Measurements from ENCODE around the gene ARHGEF40.

Gene ARHGEF40

DNA sequence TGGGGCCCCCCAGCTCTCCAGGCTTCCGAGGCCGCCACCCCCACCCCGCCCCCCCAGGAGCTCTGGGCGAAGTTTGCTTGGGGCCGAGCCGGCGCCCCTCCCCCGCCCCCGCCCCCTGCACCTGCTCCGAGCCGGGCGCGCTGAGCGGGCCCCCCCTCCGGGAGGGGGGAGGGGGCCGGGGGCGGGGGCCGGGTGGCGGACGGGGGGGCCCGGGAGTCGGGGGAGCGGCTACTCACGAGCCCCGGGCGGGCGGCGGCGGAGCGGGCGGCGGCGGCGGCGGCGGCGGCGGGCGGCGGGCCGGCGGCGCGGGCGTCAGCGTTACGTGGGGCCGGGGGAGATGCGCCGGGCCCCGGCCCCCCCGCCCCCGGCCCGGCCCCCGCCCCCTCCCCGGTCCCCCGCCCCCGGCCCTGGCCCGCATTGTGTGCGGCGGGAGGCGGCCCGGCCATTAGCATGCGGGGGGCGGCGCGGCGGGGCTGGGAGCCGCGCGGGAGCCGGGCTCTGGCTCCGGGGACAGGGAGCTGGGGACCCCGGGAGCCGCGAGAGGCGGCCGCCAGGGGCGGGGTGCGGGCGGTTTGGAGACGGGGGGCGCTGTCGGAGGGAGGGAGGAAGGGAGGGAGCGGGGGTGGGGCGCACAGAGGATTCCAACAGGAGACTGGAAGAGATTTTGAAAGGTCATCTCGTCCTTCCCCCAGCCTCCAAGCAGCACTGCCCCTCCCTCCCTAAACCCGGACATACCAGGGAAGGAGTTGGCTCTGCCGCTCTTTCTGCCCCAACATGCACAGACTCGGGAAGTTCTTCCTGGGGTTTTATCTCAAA, 28.2 kb downstream of the ARHGEF40 start, which contains the start of gene ZNF219:
Gene ZNF219 (minus strand): TSS at position 580 of the 816 bp plus-strand sequence. CDS start 5,064 bp downstream, outside the sequence.
- DNase-seq (ENCODE audit: low read depth): peak; percentile 30

DNA sequence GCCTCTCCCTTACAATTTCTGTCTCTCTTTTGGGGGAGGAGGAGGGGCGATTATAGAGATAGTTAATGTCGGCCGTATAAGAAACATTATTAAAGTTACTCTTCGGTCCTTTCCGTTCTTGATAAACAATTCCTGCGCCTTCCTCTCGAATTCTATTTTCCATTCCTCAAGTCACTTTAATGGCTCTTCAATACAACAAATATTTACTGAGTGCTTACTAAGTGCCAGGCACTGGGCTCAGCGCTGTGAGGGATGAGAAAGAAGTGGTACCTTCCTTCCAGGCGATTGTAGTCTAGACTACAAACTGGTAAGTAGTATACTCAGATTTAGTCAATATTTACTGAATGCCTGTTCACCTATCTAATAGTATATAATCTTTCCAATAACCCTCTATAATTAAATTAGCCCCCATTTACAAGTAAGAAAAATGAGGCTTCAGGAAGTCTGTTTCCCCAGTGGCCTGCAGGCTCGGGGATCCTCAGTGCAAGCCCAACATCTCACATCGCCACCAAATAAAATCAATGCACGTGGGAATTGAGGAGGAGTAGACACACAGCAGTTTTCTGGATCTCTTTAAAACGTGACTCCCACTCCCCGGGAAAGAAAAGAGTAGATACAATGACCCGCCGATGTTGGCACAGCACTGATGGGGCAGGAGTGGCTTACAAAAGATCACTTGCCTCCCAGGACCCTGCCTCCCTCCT, 28.9 kb downstream of the ARHGEF40 start:
- no peak for DNase-seq (ENCODE audit: low read depth)

DNA sequence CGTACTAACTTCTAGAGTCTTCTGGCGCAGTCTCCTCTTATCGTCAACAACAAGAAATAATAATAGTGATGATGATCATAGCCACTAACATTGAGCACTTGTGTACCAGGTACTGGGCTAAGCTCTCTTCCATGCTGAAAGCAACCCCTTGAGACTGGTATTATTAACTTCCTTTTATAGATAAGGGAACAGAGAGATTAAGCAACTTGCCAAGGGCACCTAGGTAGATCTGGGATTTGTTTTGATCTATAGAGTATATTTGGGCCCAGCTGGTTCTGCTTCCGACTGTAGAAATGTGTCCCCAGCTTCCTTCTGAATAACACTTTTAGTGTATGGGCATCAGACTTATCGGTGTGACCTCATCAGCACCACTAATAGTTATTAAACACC, 29.5 kb downstream of the ARHGEF40 start:
- no peak for DNase-seq (ENCODE audit: low read depth)

DNA sequence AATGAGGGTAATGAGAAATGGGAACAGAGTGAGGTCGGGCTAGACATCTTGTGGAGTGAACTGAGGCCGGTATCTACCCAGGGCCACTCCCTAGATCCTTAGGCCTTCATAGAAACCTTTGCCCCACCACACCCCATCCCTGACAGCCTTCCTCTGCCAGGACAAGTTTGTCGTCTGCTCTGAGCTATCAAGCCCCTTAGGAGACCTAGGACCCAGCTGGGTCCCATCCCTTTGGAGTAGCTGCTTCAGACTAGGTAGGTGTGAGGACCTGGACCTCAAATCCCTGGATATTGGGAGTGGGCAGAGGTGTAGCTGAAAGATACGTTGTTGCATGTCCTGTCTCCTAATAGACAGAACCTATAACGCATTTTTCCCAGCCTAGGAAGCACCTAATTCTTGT, 30.8 kb downstream of the ARHGEF40 start, which contains the start of gene TMEM253:
Gene TMEM253 (plus strand): TSS at position 136 of the 400 bp plus-strand sequence. CDS start 278 bp downstream, outside the sequence.
- no peak for DNase-seq (ENCODE audit: low read depth)

DNA sequence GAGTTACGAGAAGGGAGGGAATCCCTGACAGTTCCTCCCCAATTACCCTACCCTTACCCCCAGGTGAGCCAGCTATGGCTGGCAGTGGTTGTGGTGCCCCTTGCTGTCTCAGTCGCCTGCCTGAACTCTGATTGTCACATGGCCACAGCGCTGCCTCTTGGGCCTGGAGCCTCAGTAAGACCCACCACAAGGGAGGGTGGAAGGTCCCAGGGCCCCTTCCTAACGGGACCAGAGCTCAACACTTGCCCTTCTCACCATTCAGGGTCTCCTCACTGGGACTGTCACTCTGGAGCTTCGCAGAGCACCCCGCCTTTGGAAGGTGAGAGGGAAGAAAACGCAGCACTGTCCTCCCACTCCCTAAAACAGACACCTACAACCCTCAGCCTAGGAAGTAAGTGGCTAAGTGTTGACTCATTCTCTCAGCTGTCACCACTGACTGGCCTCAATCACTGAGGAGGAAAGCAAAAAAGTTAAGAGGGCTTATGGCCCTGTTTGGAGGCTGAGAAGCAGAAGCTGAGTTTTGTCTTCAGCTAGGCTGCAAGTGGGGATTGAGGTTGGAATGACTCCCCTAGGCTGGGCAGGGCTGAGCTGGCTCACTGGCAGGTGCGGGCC, 31.8 kb downstream of the ARHGEF40 start:
- DNase-seq (ENCODE audit: low read depth): no peak

DNA sequence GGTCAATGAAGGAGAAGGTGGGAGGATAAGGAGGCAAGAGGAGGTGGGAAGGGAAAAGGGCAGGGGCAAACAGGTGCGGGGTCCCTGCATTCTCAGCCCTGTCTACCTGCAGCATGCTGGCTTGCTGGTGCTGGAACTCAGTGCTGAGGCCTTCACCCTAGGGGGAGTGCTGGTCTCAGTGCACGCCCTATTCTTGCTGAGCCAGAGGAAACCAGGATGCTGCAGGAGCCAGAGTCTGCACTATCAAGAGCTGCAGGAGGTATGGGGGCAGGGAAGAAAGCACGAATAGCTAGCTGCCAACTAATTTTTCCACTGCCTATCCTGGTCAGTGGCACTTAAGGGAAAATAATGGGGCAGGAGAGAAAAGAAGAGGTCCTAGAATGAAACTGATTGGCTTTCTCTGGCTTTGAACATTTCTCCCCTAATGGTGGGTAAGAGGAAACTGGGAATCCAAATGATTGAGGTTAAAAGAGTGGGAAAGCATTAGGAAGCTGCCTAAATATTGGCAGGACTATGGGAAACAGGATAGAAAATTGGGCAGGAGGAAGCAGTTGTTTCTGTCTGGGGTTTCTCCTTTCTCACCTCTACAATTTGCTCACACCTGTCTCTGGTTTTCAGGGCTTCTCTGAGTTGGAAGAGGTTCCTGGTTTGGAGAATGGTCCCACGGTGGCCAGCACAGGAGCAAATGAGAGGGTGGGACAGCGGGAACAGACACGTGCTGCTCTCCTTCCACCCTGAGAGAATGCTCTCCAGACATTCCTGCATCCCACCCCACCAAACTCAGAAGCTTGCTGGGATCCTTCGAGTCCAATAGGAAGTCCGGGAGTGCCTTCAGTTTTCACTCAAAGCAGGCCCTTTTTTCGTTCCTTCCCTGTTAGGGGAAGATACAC, 32.7 kb downstream of the ARHGEF40 start:
- no peak for DNase-seq (ENCODE audit: low read depth)

DNA sequence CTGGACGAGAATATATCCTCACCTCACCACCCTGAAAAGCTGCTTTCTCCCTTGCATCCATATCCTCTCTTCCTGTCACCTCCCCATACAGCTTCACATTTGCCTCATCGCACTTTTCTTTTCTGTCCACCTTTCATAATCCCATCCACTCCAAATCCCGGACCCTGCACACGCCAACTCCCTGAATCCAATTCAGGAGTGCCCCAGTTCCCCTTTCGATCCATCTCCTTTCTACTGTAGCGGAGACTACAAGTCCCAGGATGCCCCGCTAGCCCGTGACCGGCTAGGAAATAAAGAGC, 33.3 kb downstream of the ARHGEF40 start:
- no peak for DNase-seq (ENCODE audit: low read depth)

DNA sequence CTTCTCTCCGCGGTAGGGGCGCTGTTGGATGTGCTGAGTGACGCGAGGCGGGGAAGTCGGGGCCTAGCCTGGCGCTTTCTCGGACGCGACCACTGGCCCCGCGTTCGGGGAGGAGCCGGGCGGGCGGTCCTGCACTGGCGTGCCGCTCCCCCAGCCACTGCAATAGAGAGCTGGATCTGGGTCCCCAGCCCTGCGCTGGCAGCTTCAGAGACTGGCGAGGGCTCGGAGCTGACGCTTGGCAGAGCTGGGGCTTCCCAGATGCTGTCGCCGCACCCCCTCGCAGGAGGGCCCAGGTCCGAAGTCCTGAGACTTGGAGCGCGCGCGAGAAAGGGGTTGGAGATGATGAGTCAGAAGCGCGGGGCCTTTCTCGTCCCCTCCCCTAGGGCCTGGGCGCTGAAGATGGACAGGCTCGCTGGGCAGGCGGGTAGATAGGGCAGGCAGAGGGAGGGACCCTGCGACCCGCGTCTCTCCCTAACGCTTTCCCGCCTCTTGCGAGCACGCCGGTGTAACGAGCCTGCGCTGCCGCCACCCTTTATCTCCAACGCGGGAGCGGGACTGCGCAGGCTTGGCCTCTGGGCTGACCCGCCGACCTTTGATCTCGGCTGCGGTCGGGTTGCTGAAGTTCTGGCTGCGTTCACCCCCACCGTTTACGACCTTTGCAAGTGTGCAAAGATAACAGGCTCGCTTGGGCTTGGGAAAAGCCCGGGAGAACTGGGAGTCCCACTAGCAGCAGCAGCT, 33.8 kb downstream of the ARHGEF40 start:
- peak; percentile 85 for DNase-seq (ENCODE audit: low read depth)

DNA sequence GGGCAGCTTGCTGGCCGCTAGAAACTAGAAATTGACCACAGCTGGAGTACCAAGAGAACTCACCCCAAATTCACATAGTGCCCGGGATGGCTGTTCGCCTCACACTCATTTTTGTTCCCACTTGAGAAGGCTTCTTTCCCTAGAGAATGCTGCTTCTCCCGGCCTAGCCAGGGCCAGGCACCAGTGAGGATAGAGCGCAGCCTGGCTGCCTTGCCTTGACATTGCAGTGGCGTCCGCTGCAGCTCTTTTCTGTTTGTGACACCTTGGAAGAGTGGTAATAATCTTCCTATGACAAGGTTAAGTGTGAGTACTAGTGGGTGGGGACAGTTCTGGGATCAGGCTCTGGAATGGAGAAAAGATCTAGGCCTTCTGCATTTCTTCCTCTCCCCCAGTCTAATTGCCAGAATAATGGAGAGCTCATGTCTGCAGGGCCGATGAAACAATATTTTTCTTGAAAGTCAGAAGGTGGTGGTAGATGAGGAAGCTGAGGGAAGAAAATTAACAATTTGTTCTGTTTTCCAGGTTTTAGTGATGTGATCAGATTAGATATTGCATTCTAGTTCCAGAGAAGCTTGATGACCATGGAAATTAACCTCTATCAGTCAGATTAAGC, 34.5 kb downstream of the ARHGEF40 start:
- DNase-seq (ENCODE audit: low read depth): peak; percentile 27

DNA sequence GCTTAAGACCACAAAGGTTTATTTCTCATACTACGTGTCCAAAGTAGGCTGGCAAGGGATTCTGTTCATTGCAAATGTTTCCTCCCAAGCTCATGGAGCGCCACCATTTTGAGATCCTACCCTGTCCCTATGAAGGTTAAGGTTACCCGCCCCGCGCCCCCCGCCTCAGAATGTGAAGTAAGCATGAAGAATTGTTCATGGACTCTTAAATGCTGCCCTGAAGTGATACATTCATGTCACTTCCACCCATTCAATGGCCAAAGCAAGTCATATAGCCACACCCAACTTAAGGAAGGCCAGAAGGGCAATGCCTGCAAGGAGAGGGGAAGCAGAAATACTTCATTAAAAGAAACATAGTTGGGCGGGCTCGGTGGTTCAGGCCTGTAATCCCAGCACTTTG, 35.0 kb downstream of the ARHGEF40 start:
- DNase-seq (ENCODE audit: low read depth): no peak

DNA sequence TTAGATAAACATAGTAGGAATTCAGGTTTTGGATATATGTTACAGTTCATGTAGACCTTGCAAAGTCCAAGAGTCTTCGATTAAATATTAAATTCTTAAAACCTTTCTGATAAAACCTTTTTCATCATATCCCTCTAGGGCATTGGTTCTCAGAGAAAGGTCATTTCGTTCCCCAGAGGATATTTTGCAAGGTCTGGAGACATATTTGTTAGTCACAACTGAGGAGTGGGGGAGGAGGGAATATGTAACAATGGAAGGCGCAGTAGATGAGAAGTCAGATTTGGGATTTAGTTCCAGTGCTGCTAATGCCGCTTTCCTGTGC, 36.0 kb downstream of the ARHGEF40 start:
- no peak for DNase-seq (ENCODE audit: low read depth)

DNA sequence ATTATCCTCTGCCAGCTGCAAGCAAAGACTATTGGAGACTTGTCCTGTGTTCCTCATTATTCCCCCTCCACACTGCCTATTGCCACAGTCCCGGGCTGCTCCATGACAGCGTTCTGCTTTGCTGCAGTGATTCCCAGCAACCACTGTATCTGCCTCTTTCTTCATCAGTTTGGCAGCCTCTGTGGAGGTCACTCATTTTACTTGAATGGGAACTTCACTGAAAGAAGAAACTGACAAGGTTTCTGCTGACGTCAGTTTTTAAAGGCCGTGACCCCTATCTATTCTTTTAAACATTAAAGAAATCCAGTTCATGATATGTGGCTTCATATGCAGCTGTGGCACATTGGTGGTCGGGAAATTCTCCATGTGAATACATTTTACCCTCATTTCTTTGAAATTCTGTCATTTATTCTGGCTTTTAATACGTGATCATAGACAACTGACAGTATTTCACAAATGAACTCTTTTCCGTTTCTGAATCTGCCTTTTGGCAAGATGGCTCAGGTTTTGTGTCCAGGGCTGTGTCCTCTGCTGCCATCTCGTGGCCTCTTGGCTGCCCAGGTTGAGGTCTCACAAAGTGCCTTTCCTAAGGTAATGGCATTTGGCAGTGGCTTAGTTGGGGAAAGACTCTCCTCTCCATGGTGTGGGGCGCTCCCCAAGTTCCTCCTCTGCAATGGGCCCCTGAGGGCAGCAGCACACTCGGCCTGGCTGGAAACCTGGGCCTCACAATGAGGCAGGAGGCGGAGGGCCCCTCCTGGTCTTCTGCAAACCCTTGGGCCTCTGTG, 36.6 kb downstream of the ARHGEF40 start:
- peak; percentile 30 for DNase-seq (ENCODE audit: low read depth)

DNA sequence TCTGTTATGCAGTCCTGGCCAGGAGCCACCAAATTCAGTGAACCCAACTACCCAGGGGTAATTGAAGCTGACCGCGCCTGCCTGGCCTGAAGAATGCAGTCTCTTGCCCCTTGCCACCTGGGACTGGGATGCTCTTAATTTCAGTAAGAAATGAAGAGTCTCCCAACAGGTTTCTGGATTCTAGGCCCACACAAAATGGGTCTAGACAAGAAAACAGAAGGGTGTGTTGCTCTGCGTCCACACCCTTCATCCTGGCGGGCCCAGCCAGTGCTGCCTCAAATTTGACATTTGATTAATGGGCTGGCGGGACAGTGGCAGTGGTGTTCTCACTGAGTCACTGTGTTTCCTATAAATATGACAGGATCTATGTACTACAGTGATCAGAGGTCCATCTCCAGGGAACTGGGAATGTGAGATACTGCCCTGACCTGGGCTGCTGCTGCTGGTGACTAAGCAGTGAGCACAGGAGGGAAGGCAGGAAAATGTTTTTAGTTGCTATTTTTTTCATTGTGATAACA, 37.2 kb downstream of the ARHGEF40 start:
- DNase-seq (ENCODE audit: low read depth): no peak

DNA sequence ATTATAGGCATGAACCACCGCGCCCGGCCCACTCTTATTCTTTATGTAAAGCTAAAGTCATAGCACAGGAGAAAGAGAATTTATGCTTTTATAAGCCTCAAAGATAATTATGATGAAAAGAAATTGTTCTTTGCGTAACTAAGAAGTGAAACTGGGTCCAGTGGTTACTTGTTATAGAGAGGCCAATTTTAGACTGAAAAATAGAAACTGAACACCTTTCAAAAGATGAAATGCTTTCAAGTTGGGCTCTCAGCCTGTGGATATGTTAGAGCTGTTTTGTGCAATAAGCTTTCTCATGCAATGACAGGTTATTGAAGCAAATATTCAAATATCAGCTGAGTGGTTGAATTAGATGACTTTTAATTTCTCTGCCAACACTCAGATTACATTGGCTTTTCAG, 38.7 kb downstream of the ARHGEF40 start:
- DNase-seq (ENCODE audit: low read depth): no peak

DNA sequence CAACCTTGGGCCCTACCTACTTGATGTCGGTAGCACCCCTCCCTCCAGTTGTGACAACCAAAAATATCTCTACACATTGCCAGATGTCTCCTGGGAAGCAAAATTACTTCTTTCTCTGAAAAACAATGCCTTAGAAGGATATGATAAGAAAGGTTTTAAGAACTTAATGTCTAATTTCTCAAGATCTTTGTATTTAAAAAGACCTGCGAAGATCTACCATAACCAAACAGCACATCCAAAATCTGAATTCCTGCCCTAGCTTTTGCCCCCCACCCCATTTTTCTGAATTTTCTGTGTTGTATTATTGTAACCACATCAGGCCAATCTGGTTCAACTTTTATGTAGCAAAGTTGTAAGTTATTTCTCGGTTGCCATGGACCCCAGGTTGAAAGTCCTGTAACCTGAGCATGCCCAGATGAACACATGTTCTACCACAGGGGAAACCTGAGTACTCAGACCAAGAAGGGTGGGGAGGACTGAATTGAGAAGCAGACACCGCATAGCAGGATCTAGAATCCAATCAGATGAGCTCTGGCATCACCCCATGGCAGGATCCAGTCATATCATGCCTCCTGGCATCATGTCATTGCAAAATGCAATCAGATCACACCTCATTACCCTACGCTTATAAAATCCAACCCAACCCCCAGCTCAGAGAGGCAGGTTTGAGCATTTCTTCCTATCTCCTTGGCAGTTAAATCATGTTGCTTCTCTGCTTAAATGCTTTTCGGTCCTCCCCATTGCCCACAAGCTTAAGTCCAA, 39.5 kb downstream of the ARHGEF40 start:
- no peak for DNase-seq (ENCODE audit: low read depth)

DNA sequence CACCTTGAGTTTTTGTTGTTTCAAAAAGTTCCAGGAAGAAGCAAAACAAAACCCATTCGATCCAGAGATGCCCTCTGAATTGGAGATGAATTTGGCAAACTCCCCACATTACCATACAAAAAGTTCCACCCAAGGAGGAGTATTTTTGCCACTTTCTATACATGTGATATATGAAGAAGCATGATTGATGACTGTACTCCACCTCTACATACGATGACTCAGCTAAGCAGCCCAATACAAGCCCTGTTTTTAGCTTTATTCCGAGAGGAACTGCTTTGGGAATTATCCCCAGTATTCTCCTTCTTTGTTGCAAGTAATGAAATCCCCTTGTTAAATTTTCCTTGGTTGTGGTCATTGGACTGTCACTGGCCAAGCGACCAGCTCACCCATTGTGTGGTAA, 42.2 kb downstream of the ARHGEF40 start:
- no peak for DNase-seq (ENCODE audit: low read depth)

DNA sequence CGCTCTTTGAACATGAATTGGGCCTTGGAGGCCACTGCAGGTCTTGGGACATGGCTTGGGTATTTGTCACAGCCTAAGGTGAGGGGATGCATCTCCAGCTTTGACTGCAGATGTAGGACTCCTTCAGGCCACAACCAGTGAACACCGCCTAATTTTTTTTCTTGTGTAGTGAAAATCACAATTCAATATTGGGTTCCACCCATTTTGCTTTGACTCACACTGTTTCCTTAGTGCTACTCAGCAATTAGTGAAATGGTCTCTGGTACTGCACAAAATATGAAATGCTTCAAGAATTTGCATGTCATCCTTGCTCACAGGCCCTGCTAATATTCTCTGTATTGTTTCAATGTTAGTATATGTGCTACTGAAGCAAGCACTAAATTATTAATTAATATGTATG, 43.3 kb downstream of the ARHGEF40 start:
- DNase-seq (ENCODE audit: low read depth): no peak

DNA sequence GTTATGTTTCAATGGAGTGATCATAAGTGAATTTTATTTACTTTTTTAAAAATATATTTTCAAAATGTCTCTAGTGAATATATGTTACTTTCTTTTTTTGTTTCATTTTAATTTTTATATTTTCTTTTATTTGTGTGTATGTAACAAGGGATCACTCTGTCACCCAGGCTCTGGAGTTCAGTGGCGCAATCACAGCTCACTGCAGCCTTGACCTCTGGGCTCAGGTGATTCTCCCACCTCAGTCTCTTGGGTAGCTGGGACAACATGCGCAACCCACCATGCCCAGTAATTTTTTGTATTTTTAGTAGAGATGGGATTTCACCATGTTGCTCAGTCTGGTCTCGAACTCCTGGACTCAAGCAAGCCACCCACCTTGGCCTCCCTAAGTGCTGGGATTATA, 48.8 kb downstream of the ARHGEF40 start:
- DNase-seq (ENCODE audit: low read depth): no peak

DNA sequence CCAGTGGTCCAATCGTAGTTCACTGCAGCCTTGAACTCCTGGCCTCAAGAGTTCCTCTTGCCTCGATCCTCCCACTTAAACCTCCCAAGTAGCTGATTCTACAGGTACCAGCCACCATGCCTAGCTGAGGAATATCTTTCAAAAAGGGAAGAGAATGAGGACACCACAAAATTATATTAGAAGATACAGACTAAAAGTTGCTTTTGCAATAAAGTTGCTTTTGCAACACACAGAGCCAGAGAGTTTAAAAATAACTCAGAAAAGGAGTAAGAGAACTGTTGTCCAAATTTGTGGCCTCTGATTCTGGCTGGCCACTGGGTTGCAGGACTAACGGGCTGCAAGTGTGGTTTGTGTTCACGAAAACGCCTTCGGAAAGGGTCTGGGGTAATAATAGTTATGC, 50.6 kb downstream of the ARHGEF40 start:
- no peak for DNase-seq (ENCODE audit: low read depth)
